MCF 10A (cell line): ENCODE measurements around the gene MTERF4. TPM values are rescaled to one million over a fixed set of nuclear protein-coding genes. Genes with fewer than 3 reads are reported as not detected.

Experiments
- BruUV-seq: library from RNA; stranded (reverse); fragments of 400-500 nt; replicated peaks from 2 replicates; lab custom pipeline; 2021; lab: Mats Ljungman, UMichigan
- CTCF ChIA-PET: fragments of 300-600 bp; sonication (Branson Sonifier 250); formaldehyde crosslinking; extraction: SDS; loops from one replicate; lab custom pipeline; 2021; ENCODE audit warnings: antibody characterized with exemption, inconsistent platforms; lab: Yijun Ruan, JAX
- POLR2A ChIA-PET: fragments of 300-600, 350-650 bp; sonication (Branson Sonifier 250); formaldehyde crosslinking; extraction: SDS; loops from one replicate; lab custom pipeline; 2020; ENCODE audit warnings: antibody characterized with exemption, inconsistent platforms; lab: Yijun Ruan, JAX
- DNase-seq: peaks from one replicate; pipeline ENCODE4 v3.0.0-alpha.2; 2018; ENCODE audit not compliant: unreplicated experiment
- H3K27ac Mint-ChIP-seq: one replicate; pipeline ENCODE4 v1.8.0; 2022; ENCODE audit warnings: mild to moderate bottlenecking, low read depth, mixed read lengths; ENCODE audit not compliant: unreplicated experiment
- H3K27me3 Mint-ChIP-seq: one replicate; pipeline ENCODE4 v1.8.0; 2022; ENCODE audit warnings: mixed read lengths; ENCODE audit not compliant: insufficient read depth, unreplicated experiment
- H3K36me3 Mint-ChIP-seq: one replicate; pipeline ENCODE4 v1.8.0; 2022; ENCODE audit warnings: mild to moderate bottlenecking, moderate library complexity, mixed read lengths; ENCODE audit not compliant: insufficient read depth, unreplicated experiment
- H3K4me1 Mint-ChIP-seq: one replicate; pipeline ENCODE4 v1.8.0; 2022; ENCODE audit warnings: mixed read lengths; ENCODE audit not compliant: insufficient read depth, unreplicated experiment
- H3K4me3 Mint-ChIP-seq: one replicate; pipeline ENCODE4 v1.8.0; 2022; ENCODE audit warnings: mild to moderate bottlenecking, moderate library complexity, mixed read lengths; ENCODE audit not compliant: unreplicated experiment
- H3K9me3 Mint-ChIP-seq: one replicate; pipeline ENCODE4 v1.8.0; 2022; ENCODE audit warnings: mixed read lengths; ENCODE audit not compliant: unreplicated experiment
- CTCF ChIP-seq: fragments of 200-600 bp; IDR thresholded peaks from one replicate; pipeline ENCODE4 v1.8.0; 2022; ENCODE audit warnings: antibody characterized with exemption, mild to moderate bottlenecking; ENCODE audit not compliant: unreplicated experiment
- intact Hi-C: fragments of 100-400 bp; cut with micrococcal nuclease; formaldehyde crosslinking; loops from 2 replicates; pipeline ENCODE4 v1.14.1; 2022
- total RNA-seq: library from RNA; stranded (reverse); gene quantifications from 2 replicates; pipeline ENCODE4 v1.2.3, GENCODE V29; 2022

Gene MTERF4
- total RNA-seq, 1 experiment from 2014 or later, result 29.9 TPM

GRCh38 chr2:241052677-241053360 is 49.3 kb downstream of the MTERF4 start:
- CTCF ChIA-PET, result interaction anchor here (0.6 kb wide), 1 partner anchor 868 kb away, joined by 3 read pairs; no protein-coding TSS in a partner anchor
- no peak for TF ChIP-seq CTCF
- intact Hi-C loops, result no loop called here

GRCh38 chr2:241051578-241052487 is 50.3 kb downstream of the MTERF4 start:
- H3K36me3 Mint-ChIP-seq, result peaks cover 17% of the 10 kb centered on the region
- no peaks in the 10 kb centered on the region for H3K27me3 Mint-ChIP-seq
- intact Hi-C loops, result no loop called here
- ChIA-PET POLR2A (interaction anchor here (0.6 kb wide), 1 partner anchor 15 kb away, joined by 6 read pairs; no protein-coding TSS in a partner anchor), CTCF (interaction anchor here (0.6 kb wide), 2 partner anchors 69 to 867 kb away, joined by 3 read pairs; no protein-coding TSS in a partner anchor)
- no peaks in the 10 kb centered on the region for H3K9me3 Mint-ChIP-seq
- H3K4me1 Mint-ChIP-seq, result no peaks in the 10 kb centered on the region
- TF ChIP-seq CTCF, result no peak
- no peak for DNase-seq
- no peak overlapping the region for H3K27ac Mint-ChIP-seq
- no TSS peak for BruUV-seq
- H3K4me3 Mint-ChIP-seq, result no peak overlapping the region

More at GRCh38 chr2:241052677-241053360, 49.3 kb downstream of the MTERF4 start:
- DNase-seq, result no peak
- peaks cover 20% of the 10 kb centered on the region for H3K36me3 Mint-ChIP-seq
- H3K27me3 Mint-ChIP-seq, result no peaks in the 10 kb centered on the region
- H3K4me1 Mint-ChIP-seq, result no peaks in the 10 kb centered on the region
- H3K4me3 Mint-ChIP-seq, result no peak overlapping the region
- no TSS peak for BruUV-seq
- POLR2A ChIA-PET, result no interaction called here
- H3K27ac Mint-ChIP-seq, result no peak overlapping the region
- H3K9me3 Mint-ChIP-seq, result no peaks in the 10 kb centered on the region

- TF ChIP-seq CTCF, result no peak
- ChIA-PET POLR2A (no interaction called here), CTCF (interaction anchor here (0.6 to 0.8 kb wide), 2 partner anchors 8 to 321 kb away, joined by 3 to 4 read pairs; no protein-coding TSS in a partner anchor)
- Mint-ChIP-seq H3K4me1 (no peaks in the 10 kb centered on the region), H3K27ac (no peak overlapping the region), H3K27me3 (no peaks in the 10 kb centered on the region), H3K36me3 (peaks cover 17% of the 10 kb centered on the region), H3K9me3 (no peaks in the 10 kb centered on the region), H3K4me3 (no peak overlapping the region)
- DNase-seq, result no peak
- intact Hi-C loops, result no loop called here
- BruUV-seq, result no TSS peak
Observed at GRCh38 chr2:241050624-241051577, 51.2 kb downstream of the MTERF4 start.
